HEK293T (cell line): ENCODE data around the gene PLCB1.

Source experiments
- ARNT ChIP-seq: fragments of 450-650 bp; IDR thresholded peaks from 2 replicates; pipeline ENCODE4 v1.6.1; 2017; ENCODE audit warnings: mild to moderate bottlenecking
- CTBP1 ChIP-seq: fragments of 450-650 bp; IDR thresholded peaks from 2 replicates; pipeline ENCODE4 v1.6.1; 2016; ENCODE audit warnings: borderline replicate concordance
- ELF4 ChIP-seq: fragments of 450-650 bp; IDR thresholded peaks from 2 replicates; pipeline ENCODE4 v1.6.1; 2017; ENCODE audit warnings: antibody characterized with exemption
- FOXA1 ChIP-seq: fragments of 450-650 bp; IDR thresholded peaks from 2 replicates; pipeline ENCODE4 v1.6.1; 2016; ENCODE audit warnings: mild to moderate bottlenecking
- L3MBTL2 ChIP-seq: fragments of 450-650 bp; conservative IDR thresholded peaks from 2 replicates; pipeline ENCODE4 v1.6.1; 2016; ENCODE audit warnings: mild to moderate bottlenecking
- LEF1 ChIP-seq: fragments of 450-650 bp; IDR thresholded peaks from 2 replicates; pipeline ENCODE4 v1.6.1; 2017; ENCODE audit warnings: mild to moderate bottlenecking, borderline replicate concordance
- SP1 ChIP-seq: fragments of 450-650 bp; IDR thresholded peaks from 2 replicates; pipeline ENCODE4 v1.6.1; 2017
- TARDBP ChIP-seq: fragments of 450-650 bp; IDR thresholded peaks from 2 replicates; pipeline ENCODE4 v1.6.1; 2016
- ZNF384 ChIP-seq: fragments of 450-650 bp; IDR thresholded peaks from 2 replicates; pipeline ENCODE4 v1.6.1; 2016
- TF ChIP-seq, protein P1 (sequence below): fragments of 450-650 bp; IDR thresholded peaks from 2 replicates; pipeline ENCODE4 v1.6.1; 2016

DNA sequence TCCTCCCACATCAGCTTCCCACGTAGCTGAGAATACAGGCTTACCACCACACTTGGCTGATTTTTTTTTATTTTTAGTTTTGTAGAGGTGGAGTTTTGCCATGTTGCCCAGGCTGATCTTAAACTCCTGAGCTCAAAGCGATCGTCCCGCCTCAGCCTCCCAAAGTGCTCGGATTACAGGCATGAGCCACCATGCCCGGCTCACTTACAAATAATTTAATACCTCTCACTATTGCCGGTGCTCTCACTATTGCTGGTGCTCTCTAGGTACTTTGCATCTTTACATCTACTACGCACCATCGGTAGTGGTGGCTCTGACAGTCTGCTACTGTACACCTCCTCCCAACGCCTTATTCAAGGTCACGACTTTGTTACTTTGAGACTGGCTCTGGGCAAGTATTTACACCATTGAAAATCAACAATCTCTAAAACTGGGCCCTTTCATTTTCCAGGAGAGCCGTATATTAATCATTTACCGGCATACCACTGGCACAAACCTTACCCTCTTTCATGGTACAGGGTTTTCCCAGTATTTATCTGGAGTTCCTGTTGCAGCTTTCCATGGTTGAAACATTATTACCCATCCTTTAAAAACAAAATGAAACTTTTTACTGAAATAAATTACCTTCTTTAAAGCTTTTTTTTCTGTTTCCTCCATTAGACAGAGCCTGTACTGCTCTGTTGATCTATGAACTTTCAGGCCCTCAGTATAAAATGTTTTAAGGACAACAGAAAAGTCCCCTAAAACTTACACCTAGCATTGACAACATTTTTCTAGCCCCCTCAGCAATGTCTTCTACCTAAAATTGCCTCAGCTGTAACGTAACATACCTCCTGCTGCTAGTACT lies 677.3 kb downstream of the PLCB1 start:
- no peak for TF ChIP-seq LEF1
- no peak for TF ChIP-seq TARDBP
- TF ChIP-seq SP1 = no peak
- no peak for TF ChIP-seq ZNF384
- TF ChIP-seq, protein P1, sequence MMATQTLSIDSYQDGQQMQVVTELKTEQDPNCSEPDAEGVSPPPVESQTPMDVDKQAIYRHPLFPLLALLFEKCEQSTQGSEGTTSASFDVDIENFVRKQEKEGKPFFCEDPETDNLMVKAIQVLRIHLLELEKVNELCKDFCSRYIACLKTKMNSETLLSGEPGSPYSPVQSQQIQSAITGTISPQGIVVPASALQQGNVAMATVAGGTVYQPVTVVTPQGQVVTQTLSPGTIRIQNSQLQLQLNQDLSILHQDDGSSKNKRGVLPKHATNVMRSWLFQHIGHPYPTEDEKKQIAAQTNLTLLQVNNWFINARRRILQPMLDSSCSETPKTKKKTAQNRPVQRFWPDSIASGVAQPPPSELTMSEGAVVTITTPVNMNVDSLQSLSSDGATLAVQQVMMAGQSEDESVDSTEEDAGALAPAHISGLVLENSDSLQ = no peak
- TF ChIP-seq CTBP1 = no peak
- no peak for TF ChIP-seq L3MBTL2
- no peak for TF ChIP-seq ELF4
- TF ChIP-seq ARNT = no peak
- TF ChIP-seq FOXA1 = no peak
